Left cardiac atrium (tissue), 2 donors: ENCODE data around the gene ZGPAT. TPM values are rescaled to one million over a fixed set of nuclear protein-coding genes. Genes with fewer than 3 reads are reported as not detected.

Experiments used
- total RNA-seq, 2 donors: library from RNA; stranded (reverse); fragmentation: NEBNext Ultra II Directional; extraction: Animal tissue kit (Norgen Biotek cat#: 25700); gene quantifications; one replicate each; pipeline ENCODE4 v1.2.1, GENCODE V29; 2021
- donor health status: DM: no; HTN: yes; CAD: no; lungs with severe emphysema.
- donor health status: DM: yes; HTN: yes; CAD: no.

The ZGPAT gene
- total RNA-seq, 2 donors from 2014 or later, result 16.4 to 18.6 TPM

Other genes starting within 250 kb of the ZGPAT start
- 1 to 10 TPM in 1 of 2 donors, under 1 TPM in 1; 0.91 to 2.0 TPM for gene KCNQ2, start 235.4 kb upstream of the ZGPAT start, total RNA-seq
- 100 to 1,000 TPM; 656 to 679 TPM for gene EEF1A2, start 209.0 kb upstream of the ZGPAT start, total RNA-seq
- 100 to 1,000 TPM; 215 to 241 TPM for gene PPDPF, start 187.3 kb upstream of the ZGPAT start, total RNA-seq
- under 1 TPM in 1 of 2 donors, not detected in 1; 0.29 TPM for gene PTK6, start 170.7 kb upstream of the ZGPAT start, total RNA-seq
- not detected for gene SRMS, start 160.3 kb upstream of the ZGPAT start, total RNA-seq
- gene FNDC11, start 153.9 kb upstream of the ZGPAT start, total RNA-seq, result under 1 TPM in 1 of 2 donors, not detected in 1; 0.08 TPM
- 10 to 100 TPM; 12.1 to 36.0 TPM for gene HELZ2, start 133.8 kb upstream of the ZGPAT start, total RNA-seq
- gene GMEB2, start 80.9 kb upstream of the ZGPAT start, total RNA-seq, result 1 to 10 TPM; 5.7 to 7.9 TPM
- gene STMN3, start 54.6 kb upstream of the ZGPAT start, total RNA-seq, result 1 to 10 TPM; 6.9 to 8.4 TPM
- gene RTEL1, start 49.7 kb upstream of the ZGPAT start, total RNA-seq, result 10 to 100 TPM; 13.5 to 17.3 TPM
- gene TNFRSF6B, start 11.4 kb upstream of the ZGPAT start, total RNA-seq, result 10 to 100 TPM in 1 of 2 donors, 1 to 10 TPM in 1; 1.4 to 10.1 TPM
- 10 to 100 TPM; 36.8 to 44.9 TPM for gene ARFRP1, start 63 bp upstream of the ZGPAT start, total RNA-seq
- 1 to 10 TPM; 3.6 to 3.7 TPM for gene LIME1, start 28.6 kb downstream of the ZGPAT start, total RNA-seq
- gene SLC2A4RG, start 31.7 kb downstream of the ZGPAT start, total RNA-seq, result 10 to 100 TPM; 47.9 to 71.0 TPM
- 10 to 100 TPM; 12.7 to 17.0 TPM for gene ZBTB46, start 123.2 kb downstream of the ZGPAT start, total RNA-seq
- gene ABHD16B, start 153.5 kb downstream of the ZGPAT start, total RNA-seq, result not detected
- 10 to 100 TPM; 67.5 to 68.7 TPM for gene TPD52L2, start 157.2 kb downstream of the ZGPAT start, total RNA-seq
- 10 to 100 TPM; 41.9 to 53.4 TPM for gene DNAJC5, start 187.1 kb downstream of the ZGPAT start, total RNA-seq
- gene UCKL1, start 248.4 kb downstream of the ZGPAT start, total RNA-seq, result 10 to 100 TPM; 30.8 to 32.4 TPM